Measurements from ENCODE around the gene PBX1.

DNA sequence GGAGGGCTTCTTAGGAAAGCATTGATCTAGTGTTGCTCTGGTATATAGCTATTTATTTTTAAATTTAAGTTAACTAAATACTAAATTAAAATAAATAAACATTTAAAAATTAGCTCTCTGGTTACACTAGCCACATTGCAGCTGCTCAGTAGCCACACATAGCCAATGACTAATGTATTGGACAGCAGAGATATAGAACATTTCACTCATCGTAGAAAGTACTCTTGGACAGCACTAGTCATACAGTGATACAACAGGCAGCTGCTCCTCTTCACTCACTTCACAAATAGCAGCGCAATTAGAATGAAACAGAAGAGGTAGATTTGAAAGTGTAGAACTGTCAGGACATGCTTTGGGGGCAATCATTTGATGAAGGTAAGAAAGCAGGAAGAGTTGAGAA, 245.4 kb downstream of the PBX1 start:
- TF ChIP-seq CTCF (IDR thresholded peaks at IDR 0.05; ENCODE audit: low read length) (no peak), EZH2 (optimal IDR thresholded peaks at IDR 0.05; ENCODE audit: low read depth, low read length) (no peak), EZH2phosphoT487 (IDR thresholded peaks at IDR 0.05; ENCODE audit: low read length) (no peak)
